ENCODE results near the gene CCDC40. TPM values are rescaled to one million over a fixed set of nuclear protein-coding genes. Genes with fewer than 3 reads are reported as not detected.

Gene CCDC40
- total and polyA plus RNA-seq, 2 donors (not counting 1 experiment from before 2014, with no cell fraction given), result 0.63 to 3.2 TPM

DNA sequence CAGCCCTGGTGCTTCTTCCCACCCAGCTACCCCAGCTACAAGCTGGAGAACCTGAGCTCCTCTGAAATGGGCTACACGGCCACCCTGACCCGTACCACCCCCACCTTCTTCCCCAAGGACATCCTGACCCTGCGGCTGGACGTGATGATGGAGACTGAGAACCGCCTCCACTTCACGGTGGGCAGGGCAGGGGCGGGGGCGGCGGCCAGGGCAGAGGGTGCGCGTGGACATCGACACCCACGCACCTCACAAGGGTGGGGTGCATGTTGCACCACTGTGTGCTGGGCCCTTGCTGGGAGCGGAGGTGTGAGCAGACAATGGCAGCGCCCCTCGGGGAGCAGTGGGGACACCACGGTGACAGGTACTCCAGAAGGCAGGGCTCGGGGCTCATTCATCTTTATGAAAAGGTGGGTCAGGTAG, 68.5 kb downstream of the CCDC40 start:
- intact Hi-C loops (cut with micrococcal nuclease), result loop anchor here (5.0 kb wide), 1 partner anchor 98 kb away; no protein-coding TSS in a partner anchor
- POLR2A ChIA-PET, result no interaction called here
- no peak overlapping the region for H3K4me2 ChIP-seq (replicated peaks; ENCODE audit: low read depth, low read length, poor library complexity, severe bottlenecking)
- no peak overlapping the region for H3K9ac ChIP-seq (ENCODE audit: low read length)
- Mint-ChIP-seq H3K4me1 (peaks cover 21% of the 10 kb centered on the region), H3K27ac (no peak overlapping the region), H3K9me3 (ENCODE audit: insufficient read depth) (no peaks in the 10 kb centered on the region), H3K27me3 (no peaks in the 10 kb centered on the region), H3K4me3 (no peak overlapping the region)
- H3K4me3 ChIP-seq (ENCODE audit: control extremely low read depth in 1 of 5, extremely low read depth in 1 of 5, insufficient read depth in 1 of 5, low read depth in 2 of 5, low read length in 4 of 5), result no peak overlapping the region
- H3K4me1 ChIP-seq (ENCODE audit: control insufficient read depth in 2 of 2, insufficient read depth in 2 of 2, low read length in 2 of 2), result peaks cover 14 to 21% of the 10 kb centered on the region in 2 donors
- H3K27ac ChIP-seq (ENCODE audit: low read length in 2 of 2), result no peak overlapping the region
- 96% methylated on average over 18 of the region's 18 CpGs for WGBS (ENCODE audit: insufficient coverage)
- H3K27me3 ChIP-seq (replicated peaks in 1 of 4; ENCODE audit: control extremely low read depth in 1 of 4, control insufficient read depth in 3 of 4, insufficient read depth in 4 of 4, low read length in 3 of 4), result no peaks in the 10 kb centered on the region
- no peaks in the 10 kb centered on the region for H3K9me3 ChIP-seq (ENCODE audit: control extremely low read depth in 1 of 3, control insufficient read depth in 2 of 3, insufficient read depth in 1 of 3, low read length in 2 of 3)
- H2AFZ ChIP-seq (ENCODE audit: insufficient read depth, low read depth, low read length, poor library complexity, severe bottlenecking), result no peak overlapping the region
- H3K36me3 ChIP-seq (replicated peaks in 1 of 2; ENCODE audit: control extremely low read depth in 1 of 2, control insufficient read depth in 1 of 2, extremely low read depth in 1 of 2, insufficient read depth in 2 of 2, low read length in 1 of 2), result no peaks in the 10 kb centered on the region
- CTCF ChIA-PET, result interaction anchor here (0.6 kb wide), 1 partner anchor 14 kb away, joined by 3 read pairs; no protein-coding TSS in a partner anchor
- TF ChIP-seq, protein P1, sequence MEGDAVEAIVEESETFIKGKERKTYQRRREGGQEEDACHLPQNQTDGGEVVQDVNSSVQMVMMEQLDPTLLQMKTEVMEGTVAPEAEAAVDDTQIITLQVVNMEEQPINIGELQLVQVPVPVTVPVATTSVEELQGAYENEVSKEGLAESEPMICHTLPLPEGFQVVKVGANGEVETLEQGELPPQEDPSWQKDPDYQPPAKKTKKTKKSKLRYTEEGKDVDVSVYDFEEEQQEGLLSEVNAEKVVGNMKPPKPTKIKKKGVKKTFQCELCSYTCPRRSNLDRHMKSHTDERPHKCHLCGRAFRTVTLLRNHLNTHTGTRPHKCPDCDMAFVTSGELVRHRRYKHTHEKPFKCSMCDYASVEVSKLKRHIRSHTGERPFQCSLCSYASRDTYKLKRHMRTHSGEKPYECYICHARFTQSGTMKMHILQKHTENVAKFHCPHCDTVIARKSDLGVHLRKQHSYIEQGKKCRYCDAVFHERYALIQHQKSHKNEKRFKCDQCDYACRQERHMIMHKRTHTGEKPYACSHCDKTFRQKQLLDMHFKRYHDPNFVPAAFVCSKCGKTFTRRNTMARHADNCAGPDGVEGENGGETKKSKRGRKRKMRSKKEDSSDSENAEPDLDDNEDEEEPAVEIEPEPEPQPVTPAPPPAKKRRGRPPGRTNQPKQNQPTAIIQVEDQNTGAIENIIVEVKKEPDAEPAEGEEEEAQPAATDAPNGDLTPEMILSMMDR (IDR thresholded peaks at IDR 0.05), result no peak
- TF ChIP-seq EZH2 (IDR thresholded peaks at IDR 0.05; ENCODE audit: borderline replicate concordance, insufficient read depth, low read depth, low read length, poor library complexity, severe bottlenecking), result no peak
- H3K79me2 ChIP-seq (ENCODE audit: control insufficient read depth, insufficient read depth, low read length), result no peaks in the 10 kb centered on the region
- H4K20me1 ChIP-seq (ENCODE audit: control insufficient read depth, insufficient read depth, low read length, poor library complexity, severe bottlenecking), result no peaks in the 10 kb centered on the region
- no peak for ATAC-seq (ENCODE audit: low read depth)
- no peak for DNase-seq

DNA sequence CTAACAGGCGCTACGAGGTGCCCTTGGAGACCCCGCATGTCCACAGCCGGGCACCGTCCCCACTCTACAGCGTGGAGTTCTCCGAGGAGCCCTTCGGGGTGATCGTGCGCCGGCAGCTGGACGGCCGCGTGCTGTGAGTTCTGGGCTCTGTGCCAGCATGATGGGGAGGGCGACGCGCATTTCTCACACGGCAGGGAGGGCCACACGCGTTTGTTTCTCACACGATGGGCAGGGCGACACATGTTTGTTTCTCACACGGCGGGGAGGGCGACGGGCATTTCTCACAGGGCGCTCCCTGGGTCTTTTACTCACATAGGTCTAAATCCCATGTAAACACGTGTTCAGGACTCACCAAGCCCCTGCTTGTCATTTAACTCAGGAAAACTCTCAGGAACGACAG, 69.3 kb downstream of the CCDC40 start:
- no peak for TF ChIP-seq EZH2 (IDR thresholded peaks at IDR 0.05; ENCODE audit: borderline replicate concordance, insufficient read depth, low read depth, low read length, poor library complexity, severe bottlenecking)
- TF ChIP-seq, protein P1 (IDR thresholded peaks at IDR 0.05), result no peak
- no peaks in the 10 kb centered on the region for H4K20me1 ChIP-seq (ENCODE audit: control insufficient read depth, insufficient read depth, low read length, poor library complexity, severe bottlenecking)
- no peaks in the 10 kb centered on the region for H3K79me2 ChIP-seq (ENCODE audit: control insufficient read depth, insufficient read depth, low read length)
- Mint-ChIP-seq H3K27ac (no peak overlapping the region), H3K27me3 (no peaks in the 10 kb centered on the region), H3K4me1 (peaks cover 14% of the 10 kb centered on the region), H3K4me3 (no peak overlapping the region), H3K9me3 (ENCODE audit: insufficient read depth) (no peaks in the 10 kb centered on the region)
- no peak overlapping the region for H3K4me2 ChIP-seq (replicated peaks; ENCODE audit: low read depth, low read length, poor library complexity, severe bottlenecking)
- no peak overlapping the region for H3K4me3 ChIP-seq (ENCODE audit: control extremely low read depth in 1 of 5, extremely low read depth in 1 of 5, insufficient read depth in 1 of 5, low read depth in 2 of 5, low read length in 4 of 5)
- POLR2A ChIA-PET, result no interaction called here
- DNase-seq, result no peak
- no peak overlapping the region for H2AFZ ChIP-seq (ENCODE audit: insufficient read depth, low read depth, low read length, poor library complexity, severe bottlenecking)
- CTCF ChIA-PET, result no interaction called here
- H3K4me1 ChIP-seq (ENCODE audit: control insufficient read depth in 2 of 2, insufficient read depth in 2 of 2, low read length in 2 of 2), result peaks cover 7 to 13% of the 10 kb centered on the region in 2 donors
- intact Hi-C loops (cut with micrococcal nuclease), result no loop called here
- no peaks in the 10 kb centered on the region for H3K27me3 ChIP-seq (replicated peaks in 1 of 4; ENCODE audit: control extremely low read depth in 1 of 4, control insufficient read depth in 3 of 4, insufficient read depth in 4 of 4, low read length in 3 of 4)
- H3K9me3 ChIP-seq (ENCODE audit: control extremely low read depth in 1 of 3, control insufficient read depth in 2 of 3, insufficient read depth in 1 of 3, low read length in 2 of 3), result no peaks in the 10 kb centered on the region
- 93% methylated on average over 29 of the region's 29 CpGs for WGBS (ENCODE audit: insufficient coverage)
- ATAC-seq (ENCODE audit: low read depth), result no peak
- H3K36me3 ChIP-seq (replicated peaks in 1 of 2; ENCODE audit: control extremely low read depth in 1 of 2, control insufficient read depth in 1 of 2, extremely low read depth in 1 of 2, insufficient read depth in 2 of 2, low read length in 1 of 2), result no peaks in the 10 kb centered on the region
- no peak overlapping the region for H3K9ac ChIP-seq (ENCODE audit: low read length)
- no peak overlapping the region for H3K27ac ChIP-seq (ENCODE audit: low read length in 2 of 2)

Data from B cell (primary cell).